Suprapubic skin (tissue), 4 donors: ENCODE data around the gene KMT2C.

Experiments
- EP300 ChIP-seq: sonication (generic); formaldehyde crosslinking; IDR thresholded peaks from one replicate; pipeline ENCODE4 v1.6.1; 2017; ENCODE audit warnings: antibody characterized with exemption
- POLR2A ChIP-seq, 2 donors: fragments of 450-650 bp; IDR thresholded peaks; one replicate each; pipeline ENCODE4 v1.6.1; 2017; ENCODE audit warnings: antibody characterized with exemption in 2 of 2, mild to moderate bottlenecking in 2 of 2, moderate library complexity in 2 of 2
- POLR2AphosphoS5 ChIP-seq, 3 donors: sonication (generic); formaldehyde crosslinking; IDR thresholded peaks; one replicate each; pipeline ENCODE4 v1.6.1; 2017; ENCODE audit warnings: antibody characterized with exemption in 3 of 3
- TF ChIP-seq, protein P1 (sequence below), 2 donors: fragments of 200-600 bp in 1 of 2; fragments of 450-650 bp in 1 of 2; sonication (generic) in 1 of 2; IDR thresholded peaks; one replicate each; pipeline ENCODE4 v1.5.1; 2016 to 2019; ENCODE audit warnings: antibody characterized with exemption in 2 of 2, mild to moderate bottlenecking in 1 of 2, moderate library complexity in 1 of 2

DNA sequence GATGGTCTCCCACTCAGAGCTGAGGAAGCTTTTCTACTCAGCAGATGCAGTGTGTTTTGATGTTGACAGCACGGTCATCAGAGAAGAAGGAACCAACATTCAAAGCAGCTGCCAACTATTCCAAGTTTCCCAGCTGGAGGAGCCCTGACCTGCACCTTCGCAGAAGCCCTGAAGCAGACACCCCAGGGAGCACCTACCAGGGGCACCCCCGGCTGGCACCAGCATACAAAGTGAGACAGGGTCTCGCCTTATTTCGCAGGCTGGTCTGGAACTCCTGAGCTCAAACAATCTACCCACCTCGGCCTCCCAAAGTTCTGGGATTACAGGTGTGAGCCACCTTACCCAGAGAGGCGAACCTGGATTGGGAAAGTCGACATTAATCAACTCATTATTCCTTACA lies 68.6 kb downstream of the KMT2C start:
- TF ChIP-seq, protein P1, sequence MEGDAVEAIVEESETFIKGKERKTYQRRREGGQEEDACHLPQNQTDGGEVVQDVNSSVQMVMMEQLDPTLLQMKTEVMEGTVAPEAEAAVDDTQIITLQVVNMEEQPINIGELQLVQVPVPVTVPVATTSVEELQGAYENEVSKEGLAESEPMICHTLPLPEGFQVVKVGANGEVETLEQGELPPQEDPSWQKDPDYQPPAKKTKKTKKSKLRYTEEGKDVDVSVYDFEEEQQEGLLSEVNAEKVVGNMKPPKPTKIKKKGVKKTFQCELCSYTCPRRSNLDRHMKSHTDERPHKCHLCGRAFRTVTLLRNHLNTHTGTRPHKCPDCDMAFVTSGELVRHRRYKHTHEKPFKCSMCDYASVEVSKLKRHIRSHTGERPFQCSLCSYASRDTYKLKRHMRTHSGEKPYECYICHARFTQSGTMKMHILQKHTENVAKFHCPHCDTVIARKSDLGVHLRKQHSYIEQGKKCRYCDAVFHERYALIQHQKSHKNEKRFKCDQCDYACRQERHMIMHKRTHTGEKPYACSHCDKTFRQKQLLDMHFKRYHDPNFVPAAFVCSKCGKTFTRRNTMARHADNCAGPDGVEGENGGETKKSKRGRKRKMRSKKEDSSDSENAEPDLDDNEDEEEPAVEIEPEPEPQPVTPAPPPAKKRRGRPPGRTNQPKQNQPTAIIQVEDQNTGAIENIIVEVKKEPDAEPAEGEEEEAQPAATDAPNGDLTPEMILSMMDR (IDR thresholded peaks at IDR 0.05), result no peak
- TF ChIP-seq POLR2AphosphoS5 (IDR thresholded peaks at IDR 0.05), result no peak
- TF ChIP-seq POLR2A (IDR thresholded peaks at IDR 0.05), result no peak
- TF ChIP-seq EP300, result no peak
